ENCODE results near the gene CACNA2D3. TPM values are rescaled to one million over a fixed set of nuclear protein-coding genes. Genes with fewer than 3 reads are reported as not detected.

Gene CACNA2D3
- total and polyA plus RNA-seq, 4 donors = 0.38 to 2.5 (median 1.1) TPM

GRCh38 chr3:54191220-54191619 lies 68.9 kb downstream of the CACNA2D3 start:
- WGBS, 2 donors = 86 to 92% methylated on average over 4 of the region's 4 CpGs
- Histone ChIP-seq H3K27ac (ENCODE audit: low read depth in 1 of 2, low read length in 1 of 2) (no peak overlapping the region), H3K27me3 (ENCODE audit: control insufficient read depth in 3 of 3, insufficient read depth in 3 of 3, low read length in 2 of 3) (no peaks in the 10 kb centered on the region), H3K9me3 (ENCODE audit: control insufficient read depth in 4 of 4, insufficient read depth in 3 of 4, low read length in 3 of 4) (peaks cover 0 to 7% (median 0%) of the 10 kb centered on the region in 4 donors), H3K36me3 (ENCODE audit: control insufficient read depth in 4 of 4, insufficient read depth in 4 of 4, low read length in 4 of 4) (no peaks in the 10 kb centered on the region), H3K4me3 (no peak overlapping the region), H3K9ac (ENCODE audit: insufficient read depth in 1 of 2, low read length in 2 of 2) (no peak overlapping the region), H3K4me1 (ENCODE audit: control insufficient read depth in 5 of 5, insufficient read depth in 5 of 5, low read length in 5 of 5) (no peaks in the 10 kb centered on the region)
- DNase-seq (no peak), ATAC-seq (ENCODE audit: insufficient read depth, low FRiP score) (no peak)
- TF ChIP-seq CTCF (IDR thresholded peaks at IDR 0.05; ENCODE audit: control extremely low read depth, extremely low read depth) = no peak

GRCh38 chr3:54192026-54192425 lies 69.7 kb downstream of the CACNA2D3 start:
- Histone ChIP-seq H3K27ac (ENCODE audit: low read depth in 1 of 2, low read length in 1 of 2) (no peak overlapping the region), H3K9me3 (ENCODE audit: control insufficient read depth in 4 of 4, insufficient read depth in 3 of 4, low read length in 3 of 4) (peaks cover 0 to 4% (median 0%) of the 10 kb centered on the region in 4 donors), H3K9ac (ENCODE audit: insufficient read depth in 1 of 2, low read length in 2 of 2) (no peak overlapping the region), H3K4me3 (no peak overlapping the region), H3K4me1 (ENCODE audit: control insufficient read depth in 5 of 5, insufficient read depth in 5 of 5, low read length in 5 of 5) (no peaks in the 10 kb centered on the region), H3K27me3 (ENCODE audit: control insufficient read depth in 3 of 3, insufficient read depth in 3 of 3, low read length in 2 of 3) (no peaks in the 10 kb centered on the region), H3K36me3 (ENCODE audit: control insufficient read depth in 4 of 4, insufficient read depth in 4 of 4, low read length in 4 of 4) (no peaks in the 10 kb centered on the region)
- ATAC-seq (ENCODE audit: insufficient read depth, low FRiP score) (no peak), DNase-seq (no peak)
- TF ChIP-seq CTCF (IDR thresholded peaks at IDR 0.05; ENCODE audit: control extremely low read depth, extremely low read depth) = no peak
- WGBS, 2 donors = 15 to 18% methylated on average over 1 of the region's 1 CpG

GRCh38 chr3:54193093-54193492 lies 70.7 kb downstream of the CACNA2D3 start:
- ATAC-seq (ENCODE audit: insufficient read depth, low FRiP score) (no peak), DNase-seq (no peak)
- Histone ChIP-seq H3K4me1 (ENCODE audit: control insufficient read depth in 5 of 5, insufficient read depth in 5 of 5, low read length in 5 of 5) (no peaks in the 10 kb centered on the region), H3K9ac (ENCODE audit: insufficient read depth in 1 of 2, low read length in 2 of 2) (no peak overlapping the region), H3K9me3 (ENCODE audit: control insufficient read depth in 4 of 4, insufficient read depth in 3 of 4, low read length in 3 of 4) (peaks cover 0 to 4% (median 0%) of the 10 kb centered on the region in 4 donors), H3K4me3 (no peak overlapping the region), H3K27me3 (ENCODE audit: control insufficient read depth in 3 of 3, insufficient read depth in 3 of 3, low read length in 2 of 3) (no peaks in the 10 kb centered on the region), H3K36me3 (ENCODE audit: control insufficient read depth in 4 of 4, insufficient read depth in 4 of 4, low read length in 4 of 4) (no peaks in the 10 kb centered on the region), H3K27ac (ENCODE audit: low read depth in 1 of 2, low read length in 1 of 2) (no peak overlapping the region)
- 84 to 91% methylated on average over 1 of the region's 1 CpG for WGBS, 2 donors
- no peak for TF ChIP-seq CTCF (IDR thresholded peaks at IDR 0.05; ENCODE audit: control extremely low read depth, extremely low read depth)

GRCh38 chr3:54196360-54196991 lies 74.1 kb downstream of the CACNA2D3 start:
- no peaks in the 10 kb centered on the region for H3K4me1 ChIP-seq (ENCODE audit: control insufficient read depth in 5 of 5, insufficient read depth in 5 of 5, low read length in 5 of 5)
- H3K27me3 ChIP-seq (ENCODE audit: control insufficient read depth in 3 of 3, insufficient read depth in 3 of 3, low read length in 2 of 3) = peaks cover 0 to 6% (median 0%) of the 10 kb centered on the region in 3 donors
- DNase-seq (no peak), ATAC-seq (ENCODE audit: insufficient read depth, low FRiP score) (no peak)
- H3K27ac ChIP-seq (ENCODE audit: low read depth in 1 of 2, low read length in 1 of 2) = no peak overlapping the region
- no peak overlapping the region for H3K4me3 ChIP-seq
- H3K36me3 ChIP-seq (ENCODE audit: control insufficient read depth in 4 of 4, insufficient read depth in 4 of 4, low read length in 4 of 4) = no peaks in the 10 kb centered on the region
- TF ChIP-seq CTCF (IDR thresholded peaks at IDR 0.05; ENCODE audit: control extremely low read depth, extremely low read depth) = no peak
- H3K9me3 ChIP-seq (ENCODE audit: control insufficient read depth in 4 of 4, insufficient read depth in 3 of 4, low read length in 3 of 4) = peaks cover 0 to 2% (median 0%) of the 10 kb centered on the region in 4 donors
- 74 to 76% methylated on average over 9 of the region's 9 CpGs for WGBS, 2 donors
- no peak overlapping the region for H3K9ac ChIP-seq (ENCODE audit: insufficient read depth in 1 of 2, low read length in 2 of 2)
